Limb (tissue), 2 donors: ENCODE data around the gene IQCN.

Source experiments
- DNase-seq, 2 donors: peaks; one replicate each; pipeline ENCODE4 v3.0.0-alpha.2; 2016; ENCODE audit errors: extremely low spot score in 2 of 2

The IQCN gene

GRCh38 chr19:18266771-18267686, 7.2 kb downstream of the IQCN start:
- peak in 1 of 2 donors; percentile 65 for DNase-seq

- DNase-seq: no peak
These were observed 8.7 kb downstream of the IQCN start for GRCh38 chr19:18265582-18265981.

- peak in 1 of 2 donors; percentile 56 for DNase-seq
These were observed 9.2 kb downstream of the IQCN start for GRCh38 chr19:18264971-18265540.

- peak in 1 of 2 donors; percentile 47 for DNase-seq
These were observed 10.0 kb downstream of the IQCN start for GRCh38 chr19:18264137-18264854.

GRCh38 chr19:18263324-18264136, 10.7 kb downstream of the IQCN start:
- DNase-seq: peak in 1 of 2 donors; percentile 51

GRCh38 chr19:18262917-18263316, 11.3 kb downstream of the IQCN start:
- DNase-seq: no peak

GRCh38 chr19:18262144-18262543, 12.1 kb downstream of the IQCN start:
- no peak for DNase-seq

- no peak for DNase-seq
These were observed 12.8 kb downstream of the IQCN start for GRCh38 chr19:18261474-18261873.

GRCh38 chr19:18259893-18260292, 14.4 kb downstream of the IQCN start:
- DNase-seq: no peak

- DNase-seq: no peak
These were observed 16.5 kb downstream of the IQCN start for GRCh38 chr19:18257503-18258470.

- DNase-seq: no peak
These were observed 19.4 kb downstream of the IQCN start for GRCh38 chr19:18254546-18255503.

GRCh38 chr19:18253716-18254115, 20.5 kb downstream of the IQCN start:
- no peak for DNase-seq

GRCh38 chr19:18253130-18253529, 21.1 kb downstream of the IQCN start:
- no peak for DNase-seq

- DNase-seq: no peak
These were observed 21.9 kb downstream of the IQCN start for GRCh38 chr19:18252370-18252717.

- peak; percentile 74 to 86 for DNase-seq
These were observed 22.5 kb downstream of the IQCN start for GRCh38 chr19:18251587-18252369.

- DNase-seq: no peak
These were observed 24.4 kb downstream of the IQCN start for GRCh38 chr19:18249834-18250233.

- no peak for DNase-seq
These were observed 29.0 kb downstream of the IQCN start for GRCh38 chr19:18245297-18245696.

- no peak for DNase-seq
These were observed 34.9 kb downstream of the IQCN start for GRCh38 chr19:18239303-18239702.
